ENCODE measurements around the gene ZNF300.

- no peak for TF ChIP-seq CTCF (IDR thresholded peaks at IDR 0.05; ENCODE audit: low read depth, low read length)
- TF ChIP-seq POLR2A (IDR thresholded peaks at IDR 0.05; ENCODE audit: extremely low read depth, insufficient read length) = no peak
- no peak for TF ChIP-seq MAX (IDR thresholded peaks at IDR 0.05; ENCODE audit: low read depth, low read length)
- no peak for TF ChIP-seq MYC (IDR thresholded peaks at IDR 0.05; ENCODE audit: low read depth, low read length)
Measured at GRCh38 chr5:150851039-150851438, 53.7 kb downstream of the ZNF300 start.
